Rectal smooth muscle tissue (tissue), 1 donor: ENCODE data around the gene NFKB1.

Source experiments
- H3K27ac ChIP-seq: one replicate; pipeline ENCODE4 v1.7.0; 2013; ENCODE audit warnings: low read depth, low read length, inconsistent platforms
- H3K27me3 ChIP-seq: one replicate; pipeline ENCODE4 v1.7.0; 2013; ENCODE audit warnings: low read length; ENCODE audit not compliant: control insufficient read depth, insufficient read depth
- H3K36me3 ChIP-seq: one replicate; pipeline ENCODE4 v1.7.0; 2013; ENCODE audit warnings: low read length; ENCODE audit not compliant: control insufficient read depth, insufficient read depth
- H3K4me1 ChIP-seq: one replicate; pipeline ENCODE4 v1.7.0; 2013; ENCODE audit warnings: low read length; ENCODE audit not compliant: control insufficient read depth, insufficient read depth
- H3K4me3 ChIP-seq: one replicate; pipeline ENCODE4 v1.7.0; 2013; ENCODE audit warnings: low read length
- H3K9ac ChIP-seq: one replicate; pipeline ENCODE4 v1.7.0; 2013; ENCODE audit warnings: low read length

NFKB1 gene, protein sequence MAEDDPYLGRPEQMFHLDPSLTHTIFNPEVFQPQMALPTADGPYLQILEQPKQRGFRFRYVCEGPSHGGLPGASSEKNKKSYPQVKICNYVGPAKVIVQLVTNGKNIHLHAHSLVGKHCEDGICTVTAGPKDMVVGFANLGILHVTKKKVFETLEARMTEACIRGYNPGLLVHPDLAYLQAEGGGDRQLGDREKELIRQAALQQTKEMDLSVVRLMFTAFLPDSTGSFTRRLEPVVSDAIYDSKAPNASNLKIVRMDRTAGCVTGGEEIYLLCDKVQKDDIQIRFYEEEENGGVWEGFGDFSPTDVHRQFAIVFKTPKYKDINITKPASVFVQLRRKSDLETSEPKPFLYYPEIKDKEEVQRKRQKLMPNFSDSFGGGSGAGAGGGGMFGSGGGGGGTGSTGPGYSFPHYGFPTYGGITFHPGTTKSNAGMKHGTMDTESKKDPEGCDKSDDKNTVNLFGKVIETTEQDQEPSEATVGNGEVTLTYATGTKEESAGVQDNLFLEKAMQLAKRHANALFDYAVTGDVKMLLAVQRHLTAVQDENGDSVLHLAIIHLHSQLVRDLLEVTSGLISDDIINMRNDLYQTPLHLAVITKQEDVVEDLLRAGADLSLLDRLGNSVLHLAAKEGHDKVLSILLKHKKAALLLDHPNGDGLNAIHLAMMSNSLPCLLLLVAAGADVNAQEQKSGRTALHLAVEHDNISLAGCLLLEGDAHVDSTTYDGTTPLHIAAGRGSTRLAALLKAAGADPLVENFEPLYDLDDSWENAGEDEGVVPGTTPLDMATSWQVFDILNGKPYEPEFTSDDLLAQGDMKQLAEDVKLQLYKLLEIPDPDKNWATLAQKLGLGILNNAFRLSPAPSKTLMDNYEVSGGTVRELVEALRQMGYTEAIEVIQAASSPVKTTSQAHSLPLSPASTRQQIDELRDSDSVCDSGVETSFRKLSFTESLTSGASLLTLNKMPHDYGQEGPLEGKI

GRCh38 chr4:102500696-102501446, at the start of gene NFKB1:
TSS of gene NFKB1 (plus strand) at chr4:102501359. CDS start at chr4:102525519, 24,160 bp downstream.
- H3K4me3 ChIP-seq, result peak within 1 kb of the TSS; percentile 71
- H3K4me1 ChIP-seq, result peaks cover 16% of the 10 kb centered on the region
- no peaks in the 10 kb centered on the region for H3K27me3 ChIP-seq
- H3K36me3 ChIP-seq, result no peaks in the 10 kb centered on the region
- peak within 1 kb of the TSS; percentile 90 for H3K27ac ChIP-seq
- H3K9ac ChIP-seq, result peak within 1 kb of the TSS; percentile 84

- Histone ChIP-seq H3K9ac (no peak overlapping the region), H3K4me3 (no peak overlapping the region), H3K27ac (no peak overlapping the region), H3K4me1 (no peaks in the 10 kb centered on the region), H3K36me3 (no peaks in the 10 kb centered on the region), H3K27me3 (no peaks in the 10 kb centered on the region)
Observed at GRCh38 chr4:102452854-102453253, 48.3 kb upstream of the NFKB1 start.

- Histone ChIP-seq H3K27ac (no peak overlapping the region), H3K4me1 (no peaks in the 10 kb centered on the region), H3K36me3 (no peaks in the 10 kb centered on the region)
Observed at GRCh38 chr4:102453827-102454226, 47.3 kb upstream of the NFKB1 start.

DNA sequence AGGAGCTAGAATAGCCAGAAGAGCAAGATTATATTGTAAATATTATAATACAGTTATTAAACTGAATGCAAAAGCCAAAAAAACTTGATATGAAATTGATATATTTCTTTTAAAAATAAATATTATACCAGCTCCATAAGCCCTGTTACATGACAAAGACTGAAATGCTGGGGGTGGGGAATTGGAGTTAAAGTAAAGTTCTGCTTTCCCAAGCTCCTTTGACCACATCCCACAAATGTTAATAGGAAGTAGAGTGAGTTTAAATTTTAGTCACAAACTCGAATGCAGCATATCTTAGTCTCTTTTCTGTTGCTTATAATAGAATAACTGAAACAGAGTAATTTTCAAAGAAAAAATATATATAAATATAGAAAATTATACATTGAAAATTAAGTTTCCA, 46.9 kb upstream of the NFKB1 start:
- H3K4me3 ChIP-seq, result no peak overlapping the region
- H3K27ac ChIP-seq, result no peak overlapping the region
- H3K9ac ChIP-seq, result no peak overlapping the region

More at GRCh38 chr4:102453827-102454226, 47.3 kb upstream of the NFKB1 start:
- no peaks in the 10 kb centered on the region for H3K27me3 ChIP-seq
- no peak overlapping the region for H3K9ac ChIP-seq
- no peak overlapping the region for H3K4me3 ChIP-seq

GRCh38 chr4:102454981-102455685, 46.0 kb upstream of the NFKB1 start:
- H3K4me3 ChIP-seq, result no peak overlapping the region
- H3K27ac ChIP-seq, result no peak overlapping the region
- no peak overlapping the region for H3K9ac ChIP-seq
- no peaks in the 10 kb centered on the region for H3K36me3 ChIP-seq
- no peaks in the 10 kb centered on the region for H3K27me3 ChIP-seq
- no peaks in the 10 kb centered on the region for H3K4me1 ChIP-seq

More for the DNA sequence above, 46.9 kb upstream of the NFKB1 start:
- Histone ChIP-seq H3K27me3 (no peaks in the 10 kb centered on the region), H3K36me3 (no peaks in the 10 kb centered on the region), H3K4me1 (no peaks in the 10 kb centered on the region)

GRCh38 chr4:102455750-102456149, 45.4 kb upstream of the NFKB1 start:
- no peaks in the 10 kb centered on the region for H3K36me3 ChIP-seq
- H3K4me3 ChIP-seq, result no peak overlapping the region
- no peak overlapping the region for H3K9ac ChIP-seq
- no peaks in the 10 kb centered on the region for H3K4me1 ChIP-seq
- no peaks in the 10 kb centered on the region for H3K27me3 ChIP-seq
- H3K27ac ChIP-seq, result no peak overlapping the region

- Histone ChIP-seq H3K27me3 (no peaks in the 10 kb centered on the region), H3K9ac (no peak overlapping the region), H3K27ac (no peak overlapping the region), H3K4me1 (no peaks in the 10 kb centered on the region), H3K36me3 (no peaks in the 10 kb centered on the region), H3K4me3 (no peak overlapping the region)
Observed at GRCh38 chr4:102466298-102466697, 34.9 kb upstream of the NFKB1 start.

- H3K27me3 ChIP-seq, result no peaks in the 10 kb centered on the region
- H3K27ac ChIP-seq, result no peak overlapping the region
- H3K9ac ChIP-seq, result no peak overlapping the region
- H3K36me3 ChIP-seq, result no peaks in the 10 kb centered on the region
- no peaks in the 10 kb centered on the region for H3K4me1 ChIP-seq
- H3K4me3 ChIP-seq, result no peak overlapping the region
Observed at GRCh38 chr4:102469806-102470205, 31.4 kb upstream of the NFKB1 start.

DNA sequence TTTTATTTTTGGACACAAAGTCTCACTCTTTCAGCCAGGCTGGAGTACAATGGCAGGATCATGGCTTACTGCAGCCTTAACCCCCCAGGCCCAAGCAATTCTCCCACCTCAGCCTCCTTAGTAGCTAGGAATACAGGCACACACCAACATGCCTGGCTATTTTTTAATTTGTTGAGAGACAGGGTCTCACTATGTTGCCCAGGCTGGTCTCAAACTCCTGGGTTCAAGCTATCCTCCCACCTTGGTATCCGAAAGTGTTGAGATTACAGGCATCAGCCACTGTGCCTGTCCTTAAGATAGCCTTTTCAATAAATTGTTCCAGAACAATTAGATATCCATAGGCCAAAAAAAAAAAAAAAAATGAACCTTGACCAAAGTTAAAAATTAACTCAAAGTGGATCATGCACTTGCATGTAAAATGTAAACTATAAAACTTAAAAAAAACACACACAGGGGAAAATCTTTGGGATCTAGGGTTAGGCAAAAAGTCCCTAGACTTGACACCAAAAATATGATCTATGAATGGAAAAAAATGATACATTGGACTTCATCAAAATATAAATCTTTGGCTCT, 28.6 kb upstream of the NFKB1 start:
- no peaks in the 10 kb centered on the region for H3K27me3 ChIP-seq
- H3K36me3 ChIP-seq, result no peaks in the 10 kb centered on the region
- no peak overlapping the region for H3K9ac ChIP-seq
- H3K27ac ChIP-seq, result no peak overlapping the region
- no peaks in the 10 kb centered on the region for H3K4me1 ChIP-seq
- no peak overlapping the region for H3K4me3 ChIP-seq

GRCh38 chr4:102473476-102473875, 27.7 kb upstream of the NFKB1 start:
- no peaks in the 10 kb centered on the region for H3K27me3 ChIP-seq
- H3K4me3 ChIP-seq, result no peak overlapping the region
- H3K4me1 ChIP-seq, result no peaks in the 10 kb centered on the region
- H3K9ac ChIP-seq, result no peak overlapping the region
- H3K36me3 ChIP-seq, result no peaks in the 10 kb centered on the region
- H3K27ac ChIP-seq, result no peak overlapping the region

DNA sequence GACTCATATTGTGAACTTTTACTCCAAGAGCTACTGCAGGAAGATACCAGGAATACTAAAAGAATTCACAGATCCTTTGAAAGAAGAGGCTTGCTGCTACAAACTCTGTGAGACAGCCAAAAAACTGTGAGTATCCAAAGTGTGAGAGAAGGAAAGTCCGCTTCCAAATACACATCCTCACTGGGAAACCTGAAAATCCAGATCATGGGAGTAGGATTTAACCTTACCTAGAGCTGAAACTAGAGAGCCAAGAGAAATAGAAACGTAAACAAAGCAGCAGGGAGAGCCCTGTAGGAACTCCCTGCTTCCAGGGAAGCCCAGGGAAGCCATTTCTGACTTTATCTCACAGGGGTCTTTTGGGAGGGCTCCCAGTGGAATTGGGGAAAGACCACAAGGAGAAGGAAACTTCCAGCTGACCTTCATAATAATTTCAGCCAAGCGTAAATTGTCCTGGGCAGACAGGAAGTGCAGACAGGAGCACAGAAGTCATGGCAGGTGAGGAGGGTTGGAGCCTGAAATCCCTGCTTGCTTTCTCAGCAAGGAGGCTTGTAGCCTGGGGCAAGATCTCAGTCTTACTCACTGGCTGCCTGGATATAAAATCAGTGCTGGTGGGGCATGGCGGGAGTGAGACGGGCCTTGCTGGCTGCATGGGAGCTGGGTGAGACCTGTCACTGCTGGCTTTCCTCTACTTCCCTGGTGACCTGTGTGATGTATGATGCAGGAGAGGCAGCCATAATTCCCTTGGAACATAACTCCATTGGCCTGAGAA, 26.2 kb upstream of the NFKB1 start:
- Histone ChIP-seq H3K4me1 (no peaks in the 10 kb centered on the region), H3K27me3 (no peaks in the 10 kb centered on the region), H3K4me3 (no peak overlapping the region), H3K36me3 (no peaks in the 10 kb centered on the region), H3K9ac (no peak overlapping the region), H3K27ac (no peak overlapping the region)
